ENCODE results near the gene NUP160.

NUP160 gene

GRCh38 chr11:47731475-47731874, 116.7 kb downstream of the NUP160 start:
- no peak overlapping the region for H3K4me3 ChIP-seq (ENCODE audit: low read depth, low read length)

Measured in iPS-11a (cell line).